Inferior parietal cortex (tissue), 1 donor: ENCODE results near the gene ZHX3.

Experiments
- DNase-seq: peaks from one replicate; pipeline ENCODE4 v3.0.0-alpha.2; 2016; ENCODE audit errors: extremely low spot score

The ZHX3 gene

GRCh38 chr20:41191562-41192500 is 125.7 kb downstream of the ZHX3 start:
- DNase-seq, result no peak

GRCh38 chr20:41187668-41188067 is 129.9 kb downstream of the ZHX3 start:
- DNase-seq, result no peak

- DNase-seq, result peak; percentile 61
Measured at GRCh38 chr20:41185013-41185757, 132.3 kb downstream of the ZHX3 start.

GRCh38 chr20:41183831-41184230 is 133.7 kb downstream of the ZHX3 start:
- DNase-seq, result no peak

- DNase-seq, result no peak
Measured at GRCh38 chr20:41183391-41183790, 134.1 kb downstream of the ZHX3 start.

- DNase-seq, result no peak
Measured at GRCh38 chr20:41182296-41183212, 135.0 kb downstream of the ZHX3 start.

- DNase-seq, result no peak
Measured at GRCh38 chr20:41181567-41181966, 136.0 kb downstream of the ZHX3 start.

- DNase-seq, result no peak
Measured at GRCh38 chr20:41180599-41181333, 136.8 kb downstream of the ZHX3 start.

- no peak for DNase-seq
Measured at GRCh38 chr20:41179961-41180360, 137.6 kb downstream of the ZHX3 start.

- DNase-seq, result no peak
Measured at GRCh38 chr20:41178904-41179432, 138.6 kb downstream of the ZHX3 start.

- no peak for DNase-seq
Measured at GRCh38 chr20:41178495-41178894, 139.0 kb downstream of the ZHX3 start.

- DNase-seq, result no peak
Measured at GRCh38 chr20:41177636-41178035, 139.9 kb downstream of the ZHX3 start.

GRCh38 chr20:41176711-41177552 is 140.6 kb downstream of the ZHX3 start:
- no peak for DNase-seq

GRCh38 chr20:41175727-41176330 is 141.7 kb downstream of the ZHX3 start:
- no peak for DNase-seq

GRCh38 chr20:41175201-41175651 is 142.3 kb downstream of the ZHX3 start:
- DNase-seq, result no peak

GRCh38 chr20:41174782-41175181 is 142.7 kb downstream of the ZHX3 start:
- no peak for DNase-seq

GRCh38 chr20:41174373-41174772 is 143.2 kb downstream of the ZHX3 start:
- DNase-seq, result no peak

- DNase-seq, result no peak
Measured at GRCh38 chr20:41173791-41174341, 143.7 kb downstream of the ZHX3 start.

GRCh38 chr20:41173161-41173721 is 144.3 kb downstream of the ZHX3 start:
- DNase-seq, result peak; percentile 87
